GM18508 (cell line): Measurements from ENCODE around the gene PUM2.

Source experiments
- ATAC-seq: cut with Tn5 transposase; IDR thresholded peaks from one replicate; pipeline ENCODE4 v1.9.1; 2021; ENCODE audit warnings: moderate number of reproducible peaks; ENCODE audit not compliant: insufficient read depth, unreplicated experiment

Gene PUM2

GRCh38 chr2:20207051-20207450 lies 143.6 kb downstream of the PUM2 start:
- ATAC-seq: no peak

GRCh38 chr2:20205915-20206524 lies 144.6 kb downstream of the PUM2 start:
- no peak for ATAC-seq

GRCh38 chr2:20205069-20205468 lies 145.6 kb downstream of the PUM2 start:
- ATAC-seq: no peak

- ATAC-seq: no peak
Measured at GRCh38 chr2:20203521-20204225, 147.0 kb downstream of the PUM2 start.

- no peak for ATAC-seq
Measured at GRCh38 chr2:20203072-20203471, 147.6 kb downstream of the PUM2 start.

- ATAC-seq: no peak
Measured at GRCh38 chr2:20201671-20202070, 149.0 kb downstream of the PUM2 start.

GRCh38 chr2:20200697-20201555 lies 149.7 kb downstream of the PUM2 start:
- no peak for ATAC-seq

- ATAC-seq: no peak
Measured at GRCh38 chr2:20199633-20200270, 150.9 kb downstream of the PUM2 start.

- ATAC-seq: no peak
Measured at GRCh38 chr2:20198796-20199632, 151.6 kb downstream of the PUM2 start.
